Dermis microvascular lymphatic vessel endothelial cell (primary cell): Measurements from ENCODE around the gene MYMX. TPM values are rescaled to one million over a fixed set of nuclear protein-coding genes. Genes with fewer than 3 reads are reported as not detected.
"Not testable (repeated sequence)": the region's sequence is repeated elsewhere in the genome, so short reads cannot be mapped to it uniquely, and the experiment has no call there.

Experiments
- DNase-seq, 2 donors: peaks; one replicate each; pipeline versions ENCODE4 v3.0.0 to v3.0.0-alpha.2; 2010; ENCODE audit warnings: low read depth in 2 of 2
- total RNA-seq: library from RNA; depleted of rRNA; stranded (reverse); fragments of >200 nt; gene quantifications from 2 replicates; pipeline ENCODE4 v1.2.1, GENCODE V29; 2014

Gene MYMX
- total RNA-seq, 1 donor from 2014 or later: 0.13 TPM

DNA sequence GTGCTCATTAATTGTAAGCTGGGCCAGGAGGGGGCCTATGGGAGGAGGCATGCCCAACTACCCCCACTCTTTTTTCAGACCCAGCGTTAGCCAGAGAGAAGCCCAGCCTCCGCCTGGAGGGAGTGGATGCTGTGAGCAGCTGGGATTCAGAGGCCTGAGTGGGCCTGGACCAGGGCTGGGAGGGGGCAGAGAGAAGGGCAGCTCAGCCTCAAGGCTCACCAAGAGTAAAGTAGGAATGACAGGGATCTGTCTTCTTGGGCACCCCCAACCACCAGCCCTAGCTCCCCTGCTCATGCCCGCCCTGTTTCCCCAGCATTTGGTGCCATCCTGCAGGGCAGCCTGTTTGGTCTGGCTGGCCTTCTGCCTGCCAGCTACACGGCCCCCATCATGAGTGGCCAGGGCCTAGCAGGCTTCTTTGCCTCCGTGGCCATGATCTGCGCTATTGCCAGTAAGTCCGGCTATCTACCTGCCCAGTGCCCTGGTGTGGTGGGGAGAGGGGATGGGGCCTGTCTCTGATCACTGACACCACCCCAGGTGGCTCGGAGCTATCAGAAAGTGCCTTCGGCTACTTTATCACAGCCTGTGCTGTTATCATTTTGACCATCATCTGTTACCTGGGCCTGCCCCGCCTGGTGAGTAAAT lies 13.4 kb downstream of the MYMX start:
- no peak for DNase-seq

DNA sequence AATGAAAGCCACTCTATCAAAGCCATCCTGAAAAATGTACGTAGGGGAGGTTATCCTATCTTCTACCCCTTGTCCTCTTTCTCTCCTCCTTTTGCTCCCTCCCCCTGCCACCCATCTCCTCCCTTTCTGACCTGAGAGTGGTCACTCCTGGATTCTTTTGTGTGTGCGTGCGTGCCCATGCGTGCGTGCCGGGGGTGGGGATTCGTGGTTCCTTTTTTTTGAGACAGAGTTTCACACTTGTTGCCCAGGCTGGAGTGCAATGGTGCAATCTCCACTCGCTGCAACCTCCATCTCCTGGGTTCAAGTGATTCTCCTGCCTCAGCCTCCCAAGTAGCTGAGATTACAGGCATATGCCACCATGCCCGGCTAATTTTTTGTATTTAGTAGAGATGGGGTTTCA lies 14.7 kb downstream of the MYMX start:
- not testable (repeated sequence) for DNase-seq

DNA sequence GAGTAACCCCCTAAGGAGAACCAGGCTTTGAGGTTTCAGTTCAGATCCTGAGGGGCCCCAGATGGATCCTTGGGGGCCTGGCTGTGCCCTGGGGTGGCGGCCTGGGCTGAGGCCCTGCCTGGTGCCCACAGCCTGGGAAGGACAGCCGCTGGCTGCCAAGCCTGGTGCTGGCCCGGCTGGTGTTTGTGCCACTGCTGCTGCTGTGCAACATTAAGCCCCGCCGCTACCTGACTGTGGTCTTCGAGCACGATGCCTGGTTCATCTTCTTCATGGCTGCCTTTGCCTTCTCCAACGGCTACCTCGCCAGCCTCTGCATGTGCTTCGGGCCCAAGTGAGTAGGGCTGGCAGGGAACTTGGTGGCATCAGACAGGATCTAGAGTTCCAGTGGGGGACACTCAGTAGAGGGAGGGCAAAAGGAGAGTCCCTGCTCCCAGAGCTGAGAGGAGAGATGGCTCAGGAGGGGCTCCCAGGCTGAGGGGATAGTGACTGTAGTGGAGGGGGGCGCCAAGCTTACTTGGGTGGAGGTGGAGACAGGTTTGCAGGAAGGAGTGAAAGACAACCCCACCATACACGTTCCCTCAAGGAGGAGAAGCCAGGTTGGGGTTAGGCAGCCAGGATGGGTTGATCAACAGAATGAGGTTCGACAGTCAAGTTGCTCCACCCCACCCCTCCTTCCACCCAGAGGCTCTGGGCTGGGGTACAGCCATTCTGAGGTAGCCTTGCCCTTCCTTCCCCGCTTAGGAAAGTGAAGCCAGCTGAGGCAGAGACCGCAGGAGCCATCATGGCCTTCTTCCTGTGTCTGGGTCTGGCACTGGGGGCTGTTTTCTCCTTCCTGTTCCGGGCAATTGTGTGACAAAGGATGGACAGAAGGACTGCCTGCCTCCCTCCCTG lies 16.2 kb downstream of the MYMX start:
- no peak for DNase-seq

DNA sequence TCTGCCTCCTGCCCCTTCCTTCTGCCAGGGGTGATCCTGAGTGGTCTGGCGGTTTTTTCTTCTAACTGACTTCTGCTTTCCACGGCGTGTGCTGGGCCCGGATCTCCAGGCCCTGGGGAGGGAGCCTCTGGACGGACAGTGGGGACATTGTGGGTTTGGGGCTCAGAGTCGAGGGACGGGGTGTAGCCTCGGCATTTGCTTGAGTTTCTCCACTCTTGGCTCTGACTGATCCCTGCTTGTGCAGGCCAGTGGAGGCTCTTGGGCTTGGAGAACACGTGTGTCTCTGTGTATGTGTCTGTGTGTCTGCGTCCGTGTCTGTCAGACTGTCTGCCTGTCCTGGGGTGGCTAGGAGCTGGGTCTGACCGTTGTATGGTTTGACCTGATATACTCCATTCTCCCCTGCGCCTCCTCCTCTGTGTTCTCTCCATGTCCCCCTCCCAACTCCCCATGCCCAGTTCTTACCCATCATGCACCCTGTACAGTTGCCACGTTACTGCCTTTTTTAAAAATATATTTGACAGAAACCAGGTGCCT lies 16.9 kb downstream of the MYMX start:
- DNase-seq: no peak

DNA sequence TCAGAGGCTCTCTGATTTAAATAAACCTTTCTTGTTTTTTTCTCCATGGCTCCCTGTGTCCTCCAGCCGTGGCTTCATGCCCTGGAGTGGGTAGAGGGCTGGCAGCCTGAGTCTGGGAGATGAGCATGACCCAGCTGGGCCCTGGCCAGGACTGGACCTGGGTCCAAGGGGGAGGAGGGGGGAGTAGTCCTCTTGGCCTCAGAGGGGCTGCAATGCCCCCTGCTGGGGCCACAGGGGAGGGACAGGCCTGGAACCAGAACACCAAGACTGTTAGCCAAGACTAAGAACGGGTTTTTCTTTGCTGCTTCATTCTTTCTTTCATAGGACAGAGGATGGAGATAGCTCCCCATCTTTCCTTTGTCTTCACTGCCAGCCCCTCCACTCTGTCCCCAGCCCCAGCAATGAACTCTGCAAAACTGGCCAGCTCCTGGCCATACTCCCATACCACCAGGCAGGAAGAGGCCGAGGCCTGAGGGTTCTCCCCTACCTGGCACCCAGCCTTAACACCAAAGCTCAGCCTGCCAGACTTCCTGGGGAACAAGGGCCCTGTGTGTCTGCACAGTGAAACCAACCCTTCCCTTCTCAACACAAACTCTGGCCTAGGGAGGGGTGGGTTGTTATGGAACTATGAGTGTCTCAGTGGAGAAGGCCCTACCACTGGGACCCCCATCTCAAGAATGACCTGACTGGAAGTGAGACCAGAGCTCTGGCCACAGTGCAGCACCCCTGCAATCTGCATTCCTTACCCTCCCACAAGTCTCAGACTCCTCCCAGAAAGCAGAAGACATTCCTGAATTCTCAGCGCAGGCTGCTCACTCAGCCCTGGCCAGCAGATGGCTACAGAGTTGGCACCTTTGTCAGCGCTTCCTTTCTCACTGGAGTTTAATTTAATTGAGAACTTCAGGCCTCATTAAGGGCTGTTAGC lies 17.6 kb downstream of the MYMX start:
- peak; percentile 42 to 78 for DNase-seq

DNA sequence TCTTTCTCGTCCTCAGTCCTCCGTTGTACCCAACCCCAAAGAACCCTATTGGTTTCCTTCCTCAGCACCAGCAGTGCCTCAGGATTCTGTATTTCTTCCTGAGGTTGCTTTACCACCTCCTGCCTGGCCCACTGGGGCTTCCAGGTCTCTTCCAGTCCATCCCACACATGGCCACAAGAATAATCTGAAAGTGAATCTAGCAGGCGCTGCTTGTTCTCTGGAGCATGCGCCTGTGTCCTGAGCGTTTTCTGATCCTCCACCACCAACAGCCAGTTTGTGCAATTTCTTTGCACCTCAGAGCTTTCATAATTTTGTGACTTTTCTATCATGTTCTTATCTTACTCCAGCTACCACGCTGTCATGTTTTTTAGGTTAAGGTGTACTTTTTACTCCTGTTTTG lies 18.5 kb downstream of the MYMX start:
- DNase-seq: no peak

DNA sequence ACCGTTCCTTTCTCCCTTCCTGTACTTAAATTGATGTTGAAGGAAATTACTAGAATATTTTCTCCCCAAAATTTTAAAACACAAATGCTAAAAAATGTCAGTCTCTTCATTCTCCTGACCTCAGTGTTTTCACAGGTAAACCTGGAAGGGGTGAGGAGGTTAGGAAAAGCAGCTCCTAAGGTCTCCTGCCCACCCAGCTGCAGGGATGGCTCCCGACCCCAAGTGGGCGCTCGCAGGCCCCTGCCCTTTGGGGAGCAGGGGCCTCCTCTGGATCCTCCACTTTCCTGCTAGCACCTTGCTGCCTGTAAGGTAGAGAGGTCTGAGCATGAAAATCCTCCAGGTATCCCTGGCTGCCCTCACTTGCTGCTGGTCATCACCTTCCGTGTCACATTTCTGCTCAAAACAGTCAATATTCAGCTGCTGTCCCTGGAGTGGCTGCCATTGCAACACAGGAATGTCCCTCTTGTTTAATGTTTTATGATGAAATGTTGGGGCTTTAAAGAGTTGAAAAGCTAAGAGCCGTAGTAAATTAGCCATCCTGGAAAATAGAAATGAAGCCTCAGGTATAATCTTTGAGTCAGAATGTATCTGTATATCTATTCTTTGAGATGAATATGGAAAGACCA lies 19.3 kb downstream of the MYMX start:
- DNase-seq: no peak

DNA sequence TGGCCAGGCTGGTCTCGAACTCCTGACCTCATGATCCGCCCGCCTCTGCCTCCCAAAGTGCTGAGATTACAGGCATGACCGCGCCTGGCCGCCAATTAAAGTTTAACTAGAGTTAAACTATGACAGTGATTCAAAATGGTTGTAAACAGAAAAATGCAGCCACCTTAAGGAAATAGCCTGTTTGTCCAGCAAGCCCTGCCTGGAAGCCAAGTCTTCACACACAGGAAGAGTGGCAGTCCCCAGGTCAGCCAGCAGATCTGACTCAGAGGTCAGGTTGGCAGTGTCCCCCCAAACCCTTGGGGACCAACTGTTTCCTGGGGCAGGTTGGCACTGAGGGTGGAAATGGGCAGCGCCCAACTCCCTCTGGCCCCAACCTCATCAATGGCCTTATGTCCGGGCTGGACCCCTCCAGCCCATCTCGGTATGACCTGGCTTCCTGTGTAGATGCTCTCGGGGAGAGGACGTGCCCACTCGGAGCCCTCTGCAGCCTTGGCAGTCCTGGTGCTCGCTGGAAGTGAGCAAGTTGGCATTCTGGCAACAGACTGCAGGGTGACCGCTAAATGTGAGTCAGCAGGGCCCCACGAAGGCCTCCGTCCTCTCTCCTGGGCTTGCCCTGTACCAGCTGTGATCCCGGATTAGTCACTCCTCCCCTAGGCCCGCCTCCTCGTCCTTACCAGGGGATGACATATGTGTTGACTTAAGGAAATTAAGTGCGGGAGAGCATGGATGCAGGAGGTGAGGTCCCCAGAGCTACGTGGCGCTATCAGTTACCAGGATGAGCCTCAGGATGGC lies 20.5 kb downstream of the MYMX start:
- DNase-seq: peak; percentile 69 to 98

DNA sequence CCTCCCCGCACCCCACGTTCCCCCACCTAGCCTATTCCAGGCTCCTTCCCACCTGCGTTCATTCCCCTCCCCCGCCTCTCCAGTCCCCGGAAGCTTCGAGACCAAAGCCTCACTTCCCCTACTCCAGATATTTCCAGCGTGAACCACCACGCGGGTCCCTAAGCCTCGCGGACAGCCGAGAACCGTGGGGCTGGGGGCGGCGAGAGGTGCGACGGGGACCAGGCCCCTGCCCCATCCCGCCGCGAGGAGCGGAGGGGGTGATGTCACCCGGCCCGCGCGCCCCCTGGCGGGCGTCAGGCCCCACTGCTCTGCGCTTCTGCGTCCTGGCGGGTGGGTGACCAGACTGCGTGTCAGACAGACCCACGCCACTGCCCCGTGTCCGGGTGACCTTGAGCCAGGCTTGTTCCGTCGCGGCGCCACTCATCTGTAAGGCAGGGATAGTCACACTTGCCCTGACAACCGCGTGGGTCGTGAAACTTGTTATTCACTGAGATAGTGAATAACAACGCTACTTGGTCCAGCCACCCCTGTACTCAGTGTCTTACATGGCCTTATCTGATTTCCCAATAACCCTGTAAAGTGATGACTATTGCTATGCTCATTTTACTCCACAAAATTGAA lies 21.2 kb downstream of the MYMX start:
- DNase-seq: peak in 1 of 2 donors; percentile 75

DNA sequence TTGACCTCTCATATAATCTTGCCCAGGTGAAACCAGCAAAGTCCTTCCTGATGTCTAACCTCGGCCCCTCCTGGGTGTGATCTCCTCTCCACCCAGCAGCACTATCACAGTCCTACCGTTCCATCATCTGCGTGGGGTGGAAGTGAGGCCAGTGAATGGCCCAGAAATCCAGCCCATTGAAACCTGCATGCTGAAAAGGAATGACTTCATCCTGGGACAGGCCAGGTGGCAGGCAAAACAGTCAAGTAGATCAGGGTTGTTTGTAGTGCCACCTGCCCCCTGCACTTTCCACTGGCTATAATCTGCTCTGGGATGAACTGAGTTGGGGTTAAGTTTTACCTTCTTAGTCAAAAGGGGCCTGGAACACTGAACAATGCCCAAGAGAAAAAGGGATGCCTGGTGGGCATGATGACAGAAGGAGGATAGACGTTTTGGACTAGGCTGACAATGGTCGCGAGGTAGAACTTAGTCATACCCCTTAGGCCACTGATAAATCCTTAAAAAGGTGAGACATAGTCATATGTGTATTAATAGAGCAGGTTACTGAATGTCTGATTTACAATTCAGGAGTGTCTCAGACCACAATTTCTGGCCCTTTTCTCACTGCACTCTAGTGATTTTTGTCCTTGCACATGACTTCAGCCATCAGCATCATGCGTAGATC lies 22.1 kb downstream of the MYMX start:
- no peak for DNase-seq

DNA sequence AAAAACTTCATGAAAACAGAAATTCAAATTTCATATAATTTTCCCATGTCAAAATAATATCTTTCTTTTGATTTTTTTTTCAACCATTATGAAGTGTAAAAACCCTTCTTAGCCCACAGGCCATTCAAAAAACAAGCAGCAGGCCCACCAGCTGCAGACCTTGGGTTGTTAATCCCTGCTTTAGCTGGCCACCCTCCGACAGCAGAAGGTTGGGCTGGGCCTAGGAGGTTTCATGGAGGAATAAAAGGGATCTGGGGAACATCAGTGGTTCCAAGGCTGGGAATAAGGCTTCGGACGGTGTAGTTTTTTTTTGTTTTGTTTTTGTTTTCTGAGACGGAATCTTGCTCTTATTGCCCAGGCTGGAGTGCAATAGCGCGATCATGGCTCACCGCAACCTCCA lies 26.6 kb downstream of the MYMX start:
- DNase-seq: no peak

DNA sequence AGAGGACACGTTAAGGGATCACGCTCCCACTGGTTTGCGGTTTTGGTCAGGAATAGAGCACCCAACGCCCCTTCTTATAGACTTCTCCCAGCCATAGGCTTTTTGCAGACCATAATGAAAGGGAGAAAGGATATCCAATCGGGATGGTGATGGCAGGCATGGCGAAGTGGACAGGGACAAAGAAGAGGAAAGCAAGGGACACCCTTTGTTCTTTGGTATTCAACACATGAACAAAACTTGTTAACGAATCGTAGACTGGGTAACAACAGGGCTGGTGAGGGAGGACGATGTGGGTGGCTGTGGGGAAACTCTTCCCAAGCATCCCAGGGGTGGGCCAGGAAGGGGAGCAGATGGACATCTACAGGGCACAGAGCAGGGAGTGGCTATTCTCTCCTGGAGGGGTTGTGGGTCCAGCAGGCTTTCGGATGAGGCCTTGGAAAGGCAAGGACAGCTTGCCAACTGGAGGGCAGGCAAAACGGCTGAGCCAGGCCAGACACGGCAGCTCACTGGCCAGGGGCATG lies 28.7 kb downstream of the MYMX start:
- no peak for DNase-seq

DNA sequence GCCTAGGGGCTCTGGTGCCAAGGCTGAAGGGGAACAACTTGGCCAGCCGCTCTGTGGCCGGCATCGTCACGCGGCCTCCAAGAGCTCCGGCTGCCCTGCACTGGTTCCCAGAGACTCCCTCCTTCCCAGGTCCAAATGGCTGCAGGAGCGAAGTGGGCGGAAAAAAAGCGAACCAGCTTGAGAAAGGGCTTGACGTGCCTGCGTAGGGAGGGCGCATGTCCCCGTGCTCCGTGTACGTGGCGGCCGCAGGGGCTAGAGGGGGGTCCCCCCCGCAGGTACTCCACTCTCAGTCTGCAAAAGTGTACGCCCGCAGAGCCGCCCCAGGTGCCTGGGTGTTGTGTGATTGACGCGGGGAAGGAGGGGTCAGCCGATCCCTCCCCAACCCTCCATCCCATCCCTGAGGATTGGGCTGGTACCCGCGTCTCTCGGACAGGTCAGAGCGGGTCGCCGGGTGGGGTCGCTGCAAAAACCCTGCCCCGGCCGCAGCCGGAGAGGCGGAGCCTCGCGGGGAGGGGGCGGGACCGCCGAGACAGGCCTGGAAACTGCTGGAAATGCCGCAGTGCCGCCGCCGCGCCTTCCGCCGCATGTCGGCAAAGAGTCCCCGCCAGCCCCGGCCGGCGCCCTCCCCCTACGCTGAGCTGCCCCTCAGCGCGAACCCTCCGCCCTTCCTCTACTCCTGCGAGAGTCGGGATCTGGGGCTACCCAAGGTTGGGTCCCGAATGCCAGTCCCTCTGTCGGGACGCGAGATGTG lies 29.4 kb downstream of the MYMX start:
- DNase-seq: peak; percentile 60 to 86

DNA sequence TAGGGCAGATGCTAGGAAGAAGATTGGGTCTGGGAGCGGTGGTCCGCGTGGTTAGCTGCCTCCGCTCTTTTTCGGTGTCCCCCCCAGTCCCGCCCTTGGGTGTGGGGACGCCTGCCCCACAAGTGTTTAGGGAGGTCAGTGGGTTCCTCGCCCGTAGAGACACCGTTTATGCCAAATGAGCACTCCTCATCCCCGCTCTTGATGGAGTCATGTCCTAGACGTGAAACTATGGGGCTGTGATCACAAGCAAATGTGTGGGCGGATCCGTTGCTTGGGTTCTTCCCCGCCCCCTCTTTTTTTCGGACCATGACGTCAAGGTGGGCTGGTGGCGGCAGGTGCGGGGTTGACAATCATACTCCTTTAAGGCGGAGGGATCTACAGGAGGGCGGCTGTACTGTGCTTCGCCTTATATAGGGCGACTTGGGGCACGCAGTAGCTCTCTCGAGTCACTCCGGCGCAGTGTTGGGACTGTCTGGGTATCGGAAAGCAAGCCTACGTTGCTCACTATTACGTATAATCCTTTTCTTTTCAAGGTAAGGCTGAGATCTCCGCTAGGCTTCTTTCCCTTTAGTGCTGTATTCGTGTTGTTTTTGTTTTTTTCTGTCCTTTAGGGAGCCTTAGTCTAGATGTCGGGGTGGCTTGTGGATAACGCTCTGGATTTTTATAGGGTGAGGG lies 30.1 kb downstream of the MYMX start, which contains the start of gene HSP90AB1:
HSP90AB1 (plus strand) TSS at position 439 of the 675 bp plus-strand sequence. CDS start 1,529 bp downstream, outside the sequence.
- peak; percentile 98 to 99 for DNase-seq

DNA sequence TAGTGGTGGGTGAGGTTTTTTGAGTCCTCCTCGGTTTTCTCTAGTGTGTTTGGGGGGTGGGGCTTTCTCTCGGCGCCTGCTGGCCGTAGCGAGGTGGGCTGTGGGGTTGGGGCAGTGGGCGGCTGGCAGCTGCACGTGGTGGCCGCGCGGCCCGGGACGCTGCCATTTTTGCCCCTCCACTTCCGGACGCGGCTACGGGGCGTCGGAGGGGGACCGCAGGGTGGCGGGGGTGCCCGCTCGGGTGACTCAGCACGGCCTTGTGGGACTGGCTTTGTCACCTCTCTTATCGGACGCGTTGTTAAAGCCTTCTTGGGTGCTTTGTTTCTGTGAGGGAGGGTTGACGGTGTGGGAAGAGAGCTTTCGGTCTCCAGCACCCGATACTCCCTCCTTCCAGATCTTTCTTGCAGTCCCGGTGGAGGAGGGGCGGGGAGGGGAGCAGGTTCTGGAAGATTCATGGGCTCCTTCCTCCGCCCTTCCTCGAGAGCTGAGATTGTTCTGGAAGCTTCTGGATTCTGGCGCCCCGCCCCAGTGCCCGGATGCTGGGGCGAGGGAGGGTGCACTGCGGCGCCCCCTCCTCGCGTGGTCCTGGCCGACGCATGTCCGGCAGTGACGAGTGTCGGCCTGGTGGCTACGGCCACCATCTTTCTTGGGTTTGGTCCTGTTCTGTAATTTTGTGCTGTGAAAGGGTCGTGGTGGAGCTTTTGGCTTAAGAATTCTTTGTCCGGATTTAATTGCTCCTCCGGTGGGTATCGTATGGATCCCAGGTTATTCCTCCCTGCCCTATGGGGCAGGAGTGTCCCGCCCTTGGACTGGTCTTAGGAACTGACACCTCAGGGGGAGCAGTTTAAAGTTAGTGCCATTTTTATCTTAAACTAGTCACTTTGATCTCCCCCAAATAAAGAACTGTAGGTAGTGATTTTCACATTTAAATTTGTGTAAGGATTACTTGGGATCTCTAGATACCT lies 30.9 kb downstream of the MYMX start:
- DNase-seq: peak; percentile 45 to 72

DNA sequence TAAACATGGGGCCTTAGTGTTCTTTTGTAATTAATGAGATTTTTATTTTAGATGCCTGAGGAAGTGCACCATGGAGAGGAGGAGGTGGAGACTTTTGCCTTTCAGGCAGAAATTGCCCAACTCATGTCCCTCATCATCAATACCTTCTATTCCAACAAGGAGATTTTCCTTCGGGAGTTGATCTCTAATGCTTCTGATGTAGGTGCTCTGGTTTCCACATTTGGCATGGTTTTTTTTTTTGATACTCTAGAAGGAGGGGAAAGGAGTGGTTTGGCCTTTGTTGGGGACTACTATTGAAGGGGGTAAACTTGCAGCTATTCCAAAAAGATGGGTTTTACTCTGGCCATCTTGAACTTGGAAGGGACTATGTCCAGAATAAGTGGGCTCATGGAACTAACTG lies 31.9 kb downstream of the MYMX start:
- no peak for DNase-seq
